Measurements from ENCODE around the gene PLD1.

GRCh38 chr3:171809611-171809860 is 747 bp downstream of the PLD1 start:
- no peak for TF ChIP-seq CTCF (IDR thresholded peaks at IDR 0.05)
- no peak for TF ChIP-seq POLR2A (IDR thresholded peaks at IDR 0.05)

Data from heart left ventricle (tissue), 13 donors.